ENCODE measurements around the gene STAG3.

GRCh38 chr7:100171087-100171681 is 6.5 kb upstream of the STAG3 start:
- TF ChIP-seq CTCF (IDR thresholded peaks at IDR 0.05; ENCODE audit: low read depth, low read length): no peak
- TF ChIP-seq MAX (IDR thresholded peaks at IDR 0.05; ENCODE audit: low read depth, low read length): no peak
- TF ChIP-seq POLR2A (IDR thresholded peaks at IDR 0.05; ENCODE audit: extremely low read depth, insufficient read length): no peak
- TF ChIP-seq MYC (IDR thresholded peaks at IDR 0.05; ENCODE audit: low read depth, low read length): no peak
